GM18870 (cell line): ENCODE measurements around the gene SCRG1.

Experiments
- ATAC-seq: cut with Tn5 transposase; IDR thresholded peaks from one replicate; pipeline ENCODE4 v1.9.1; 2021; ENCODE audit warnings: moderate library complexity; ENCODE audit not compliant: unreplicated experiment

The SCRG1 gene

GRCh38 chr4:173365359-173365996, 33.4 kb downstream of the SCRG1 start:
- ATAC-seq = no peak

- ATAC-seq = no peak
Observed at GRCh38 chr4:173362666-173363065, 36.2 kb downstream of the SCRG1 start.

GRCh38 chr4:173360587-173361221, 38.2 kb downstream of the SCRG1 start:
- ATAC-seq = no peak

GRCh38 chr4:173357939-173358338, 41.0 kb downstream of the SCRG1 start:
- no peak for ATAC-seq

- no peak for ATAC-seq
Observed at GRCh38 chr4:173347467-173347866, 51.4 kb downstream of the SCRG1 start.

- no peak for ATAC-seq
Observed at GRCh38 chr4:173346074-173346473, 52.8 kb downstream of the SCRG1 start.

GRCh38 chr4:173345648-173346047, 53.3 kb downstream of the SCRG1 start:
- ATAC-seq = no peak

GRCh38 chr4:173343832-173344397, 55.0 kb downstream of the SCRG1 start:
- no peak for ATAC-seq

- ATAC-seq = no peak
Observed at GRCh38 chr4:173337463-173337862, 61.5 kb downstream of the SCRG1 start.

- ATAC-seq = peak; percentile 28
Observed at GRCh38 chr4:173334891-173335752, 63.8 kb downstream of the SCRG1 start.
